MM.1S (cell line): ENCODE measurements around the gene DFFA.

ENCODE experiments used
- DNase-seq: peaks from one replicate; pipeline ENCODE4 v3.0.0-alpha.2; 2015
- H2AFZ ChIP-seq: fragments of 300-600 bp; sonication (generic); 2 replicates; pipeline ENCODE4 v1.6.0; 2016; ENCODE audit warnings: antibody characterized with exemption, low read length
- H3F3A ChIP-seq: fragments of 300-600 bp; sonication (generic); 2 replicates; pipeline ENCODE4 v1.6.1; 2016; ENCODE audit warnings: mild to moderate bottlenecking, antibody characterized with exemption, low read length, moderate library complexity, mixed read lengths; ENCODE audit not compliant: insufficient read depth
- H3K27ac ChIP-seq: fragments of 300-600 bp; sonication (generic); 2 replicates; pipeline ENCODE4 v1.5.1; 2016; ENCODE audit warnings: mild to moderate bottlenecking, low read length
- H3K27me3 ChIP-seq: fragments of 300-600 bp; sonication (generic); replicated peaks from 2 replicates; pipeline ENCODE4 v1.6.0; 2016; ENCODE audit warnings: low read length; ENCODE audit not compliant: insufficient read depth
- H3K36me3 ChIP-seq: fragments of 300-600 bp; sonication (generic); replicated peaks from 2 replicates; pipeline ENCODE4 v1.6.1; 2016; ENCODE audit warnings: mild to moderate bottlenecking, low read length, mixed read lengths; ENCODE audit not compliant: insufficient read depth
- H3K4me1 ChIP-seq: fragments of 300-600 bp; sonication (generic); 2 replicates; pipeline ENCODE4 v1.6.1; 2016; ENCODE audit warnings: low read length, mixed read lengths
- H3K4me2 ChIP-seq: fragments of 300-600 bp; sonication (generic); 2 replicates; pipeline ENCODE4 v1.6.0; 2016; ENCODE audit warnings: low read depth, low read length
- H3K4me3 ChIP-seq: fragments of 300-600 bp; sonication (generic); 2 replicates; pipeline ENCODE4 v1.5.1; 2016; ENCODE audit warnings: low read length, mixed read lengths
- H3K79me2 ChIP-seq: fragments of 300-600 bp; sonication (generic); 2 replicates; pipeline ENCODE4 v1.6.1; 2016; ENCODE audit warnings: mixed run types, low read length, mixed read lengths
- H3K9ac ChIP-seq: fragments of 300-600 bp; sonication (generic); 2 replicates; pipeline ENCODE4 v1.6.1; 2016; ENCODE audit warnings: low read length, mixed read lengths
- H3K9me2 ChIP-seq: fragments of 300-600 bp; sonication (generic); replicated peaks from 2 replicates; pipeline ENCODE4 v1.6.1; 2016; ENCODE audit warnings: mild to moderate bottlenecking, low read length, mixed read lengths; ENCODE audit not compliant: insufficient read depth
- H3K9me3 ChIP-seq: fragments of 300-600 bp; sonication (generic); replicated peaks from 2 replicates; pipeline ENCODE4 v1.6.1; 2016; ENCODE audit warnings: mild to moderate bottlenecking, low read length, mixed read lengths; ENCODE audit not compliant: insufficient read depth
- H4K20me1 ChIP-seq: fragments of 300-600 bp; sonication (generic); 2 replicates; pipeline ENCODE4 v1.6.1; 2016; ENCODE audit warnings: mild to moderate bottlenecking, low read length, moderate library complexity, mixed read lengths; ENCODE audit not compliant: insufficient read depth
- CTCF ChIP-seq: fragments of 300-600 bp; sonication (generic); IDR thresholded peaks from 2 replicates; pipeline ENCODE4 v1.5.1; 2016; ENCODE audit warnings: antibody characterized with exemption, low read length, mixed read lengths
- EZH2 ChIP-seq: fragments of 300-600 bp; sonication (generic); optimal IDR thresholded peaks from 2 replicates; pipeline ENCODE3; 2017; ENCODE audit warnings: low read depth, mild to moderate bottlenecking, antibody characterized with exemption, low read length, mixed read lengths
- EZH2phosphoT487 ChIP-seq: fragments of 300-600 bp; sonication (generic); IDR thresholded peaks from 2 replicates; pipeline ENCODE4 v1.6.1; 2018; ENCODE audit warnings: antibody characterized with exemption, low read length

DFFA gene

GRCh38 chr1:10502206-10502605 lies 29.9 kb upstream of the DFFA start:
- no peaks in the 10 kb centered on the region for H3F3A ChIP-seq
- no peaks in the 10 kb centered on the region for H3K36me3 ChIP-seq
- peaks cover 45% of the 10 kb centered on the region for H3K79me2 ChIP-seq
- peaks cover 1% of the 10 kb centered on the region; the same call in 1 of the 2 replicates for H4K20me1 ChIP-seq
- H3K27ac ChIP-seq = no peak overlapping the region
- TF ChIP-seq EZH2phosphoT487 (no peak), CTCF (no peak), EZH2 (no peak)
- no peaks in the 10 kb centered on the region for H3K9me2 ChIP-seq
- no peak overlapping the region for H3K9ac ChIP-seq
- H3K9me3 ChIP-seq = no peaks in the 10 kb centered on the region
- no peaks in the 10 kb centered on the region for H3K4me1 ChIP-seq
- H3K27me3 ChIP-seq = no peaks in the 10 kb centered on the region
- no peak for DNase-seq
- no peak overlapping the region for H3K4me2 ChIP-seq
- H3K4me3 ChIP-seq = no peak overlapping the region
- no peak overlapping the region for H2AFZ ChIP-seq

- Histone ChIP-seq H3F3A (peaks cover 12% of the 10 kb centered on the region; the same call in 1 of the 2 replicates), H3K79me2 (peaks cover 58% of the 10 kb centered on the region), H3K4me2 (no peak overlapping the region), H3K9me3 (no peaks in the 10 kb centered on the region), H3K27ac (no peak overlapping the region), H3K4me1 (peaks cover 8% of the 10 kb centered on the region), H3K9me2 (no peaks in the 10 kb centered on the region), H3K36me3 (no peaks in the 10 kb centered on the region), H3K4me3 (no peak overlapping the region), H2AFZ (no peak overlapping the region), H3K27me3 (no peaks in the 10 kb centered on the region), H4K20me1 (peaks cover 4% of the 10 kb centered on the region; the same call in 1 of the 2 replicates), H3K9ac (no peak overlapping the region)
- TF ChIP-seq CTCF (no peak), EZH2 (no peak)
- no peak for DNase-seq
These were observed 25.9 kb upstream of the DFFA start for GRCh38 chr1:10498231-10498630.

GRCh38 chr1:10497109-10497508 lies 24.8 kb upstream of the DFFA start:
- H3K4me2 ChIP-seq = no peak overlapping the region
- H3K27ac ChIP-seq = no peak overlapping the region
- peaks cover 63% of the 10 kb centered on the region for H3K79me2 ChIP-seq
- H3F3A ChIP-seq = peaks cover 12% of the 10 kb centered on the region; the same call in 1 of the 2 replicates
- no peak for DNase-seq
- H3K36me3 ChIP-seq = no peaks in the 10 kb centered on the region
- TF ChIP-seq CTCF = no peak
- no peak for TF ChIP-seq EZH2
- no peak for TF ChIP-seq EZH2phosphoT487
- peaks cover 4% of the 10 kb centered on the region; the same call in 1 of the 2 replicates for H4K20me1 ChIP-seq
- no peaks in the 10 kb centered on the region for H3K9me3 ChIP-seq
- H3K9ac ChIP-seq = no peak overlapping the region
- peaks cover 8% of the 10 kb centered on the region for H3K4me1 ChIP-seq
- H2AFZ ChIP-seq = no peak overlapping the region
- H3K9me2 ChIP-seq = no peaks in the 10 kb centered on the region
- H3K4me3 ChIP-seq = no peak overlapping the region
- H3K27me3 ChIP-seq = no peaks in the 10 kb centered on the region
